ENCODE measurements around the gene EYS.

GRCh38 chr6:63714091-63714490, 1992.9 kb downstream of the EYS start:
- TF ChIP-seq EZH2 (IDR thresholded peaks at IDR 0.05; ENCODE audit: low read depth, low read length, severe bottlenecking), result no peak
- no peak for TF ChIP-seq RNF2 (IDR thresholded peaks at IDR 0.05; ENCODE audit: borderline replicate concordance, low read depth, low read length, missing control alignments, poor library complexity, severe bottlenecking)
- TF ChIP-seq, protein P1, sequence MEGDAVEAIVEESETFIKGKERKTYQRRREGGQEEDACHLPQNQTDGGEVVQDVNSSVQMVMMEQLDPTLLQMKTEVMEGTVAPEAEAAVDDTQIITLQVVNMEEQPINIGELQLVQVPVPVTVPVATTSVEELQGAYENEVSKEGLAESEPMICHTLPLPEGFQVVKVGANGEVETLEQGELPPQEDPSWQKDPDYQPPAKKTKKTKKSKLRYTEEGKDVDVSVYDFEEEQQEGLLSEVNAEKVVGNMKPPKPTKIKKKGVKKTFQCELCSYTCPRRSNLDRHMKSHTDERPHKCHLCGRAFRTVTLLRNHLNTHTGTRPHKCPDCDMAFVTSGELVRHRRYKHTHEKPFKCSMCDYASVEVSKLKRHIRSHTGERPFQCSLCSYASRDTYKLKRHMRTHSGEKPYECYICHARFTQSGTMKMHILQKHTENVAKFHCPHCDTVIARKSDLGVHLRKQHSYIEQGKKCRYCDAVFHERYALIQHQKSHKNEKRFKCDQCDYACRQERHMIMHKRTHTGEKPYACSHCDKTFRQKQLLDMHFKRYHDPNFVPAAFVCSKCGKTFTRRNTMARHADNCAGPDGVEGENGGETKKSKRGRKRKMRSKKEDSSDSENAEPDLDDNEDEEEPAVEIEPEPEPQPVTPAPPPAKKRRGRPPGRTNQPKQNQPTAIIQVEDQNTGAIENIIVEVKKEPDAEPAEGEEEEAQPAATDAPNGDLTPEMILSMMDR (IDR thresholded peaks at IDR 0.05; ENCODE audit: control extremely low read depth in 1 of 3, insufficient read depth in 1 of 3, low read depth in 1 of 3, low read length in 3 of 3), result no peak
- TF ChIP-seq CEBPB (IDR thresholded peaks at IDR 0.05; ENCODE audit: low read depth, low read length), result no peak
- no peak for TF ChIP-seq ZNF274 (IDR thresholded peaks at IDR 0.05; ENCODE audit: borderline replicate concordance, extremely low read depth, low read length)

All from H1 (cell line).